NK-92 treated with Interleukin-12 subunit alpha and Interleukin-12 subunit beta, amount 100 ng/mL, for 24 hours (cell line): ENCODE measurements around the gene MRPL20.
A peak's percentile ranks its signal among the peaks of the same experiment; 100 is the strongest.
"Not testable (repeated sequence)": the region's sequence is repeated elsewhere in the genome, so short reads cannot be mapped to it uniquely, and the experiment has no call there.

ENCODE experiments used
- DNase-seq: peaks from one replicate; lab custom pipeline; 2025; lab: John Stamatoyannopoulos, UW

The MRPL20 gene

DNA sequence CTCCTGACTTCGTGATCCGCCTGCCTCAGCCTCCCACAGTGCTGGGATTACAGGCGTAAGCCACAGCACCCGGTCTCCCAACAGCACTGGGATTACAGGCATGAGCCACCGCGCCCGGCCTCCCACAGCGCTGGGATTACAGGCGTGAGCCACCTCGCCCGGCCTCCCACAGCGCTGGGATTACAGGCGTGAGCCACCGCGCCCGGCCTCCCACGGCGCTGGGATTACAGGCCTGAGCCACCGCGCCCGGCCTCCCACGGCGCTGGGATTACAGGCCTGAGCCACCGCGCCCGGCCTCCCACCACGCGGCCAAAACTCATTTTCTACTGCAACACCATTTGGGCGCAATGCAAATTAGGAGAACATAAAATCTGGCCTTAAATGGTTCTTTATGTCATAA lies 21.8 kb downstream of the MRPL20 start:
- DNase-seq = not testable (repeated sequence)

DNA sequence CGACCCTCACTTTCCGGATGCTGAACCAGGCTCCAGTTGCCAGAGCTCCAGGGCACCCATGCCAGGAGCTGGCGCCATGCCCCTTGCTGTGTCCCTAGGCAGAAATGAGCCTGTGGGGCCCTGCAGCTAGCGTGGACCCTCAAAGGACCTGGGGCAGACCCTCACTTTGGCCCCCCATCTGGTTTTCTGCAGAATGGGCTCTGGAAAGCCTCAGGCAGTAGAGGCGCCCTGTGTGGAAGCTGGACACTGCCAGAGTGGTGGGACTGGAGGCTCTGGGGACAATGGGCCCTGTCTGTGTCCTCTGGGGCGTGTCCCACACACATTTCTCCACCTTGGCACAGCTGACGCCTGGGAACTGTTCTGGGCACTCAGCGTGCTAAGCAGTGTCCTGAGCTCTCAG lies 25.8 kb downstream of the MRPL20 start:
- DNase-seq = no peak

DNA sequence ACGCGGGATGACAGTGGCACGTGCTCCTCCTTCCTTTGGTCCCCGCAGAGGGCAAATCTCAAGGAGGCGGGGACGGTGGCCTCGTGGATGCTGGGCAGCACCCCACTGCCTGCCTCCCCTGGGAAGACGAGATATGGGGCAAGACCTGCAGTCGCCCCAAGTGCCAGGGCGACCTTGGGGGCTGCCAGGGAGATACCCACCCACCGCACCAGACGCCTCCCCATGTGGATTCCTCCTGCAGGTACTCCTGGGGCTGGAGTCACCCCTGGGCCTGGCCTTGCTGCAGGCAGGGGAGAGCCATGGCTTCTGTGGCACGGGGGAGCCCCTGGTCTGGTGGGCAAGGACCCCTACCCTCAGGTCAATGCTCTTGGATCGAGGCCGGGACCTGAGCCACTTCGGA lies 26.2 kb downstream of the MRPL20 start:
- DNase-seq = no peak

DNA sequence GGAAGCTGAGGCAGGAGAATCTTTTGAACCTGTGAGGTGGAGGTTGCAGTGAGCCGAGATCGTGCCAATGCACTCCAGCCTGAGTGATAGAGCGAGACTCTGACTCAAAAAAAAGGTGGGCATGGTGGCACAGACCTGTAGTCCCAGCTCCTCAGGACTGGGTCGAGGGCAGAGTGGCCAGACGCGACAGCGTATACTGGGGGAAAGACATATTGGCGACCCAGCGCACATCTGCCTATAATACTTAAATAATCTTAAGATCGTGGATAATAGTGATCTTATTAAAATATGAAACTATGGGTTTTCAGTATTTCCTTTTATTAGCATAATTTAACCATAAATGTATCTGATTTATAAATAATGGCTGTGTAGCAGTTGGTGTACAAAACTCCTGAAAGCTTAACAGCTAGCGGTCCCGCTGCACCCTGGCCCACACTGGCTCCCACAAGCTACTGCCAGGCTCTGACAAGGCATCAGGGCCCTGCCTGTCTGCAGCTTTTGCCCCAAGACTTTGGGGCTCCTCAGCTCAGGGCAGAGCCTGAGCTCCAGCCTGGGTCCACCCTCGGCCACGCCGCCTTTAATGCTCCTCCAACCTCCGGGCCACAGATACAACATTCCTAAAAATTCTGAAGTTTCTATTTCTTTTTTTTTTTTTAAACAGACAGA lies 29.4 kb downstream of the MRPL20 start:
- no peak for DNase-seq

- no peak for DNase-seq
Measured at GRCh38 chr1:1376551-1377226, 30.4 kb downstream of the MRPL20 start.

GRCh38 chr1:1374929-1375662 lies 32.0 kb downstream of the MRPL20 start, which contains the start of gene AURKAIP1:
TSS of gene AURKAIP1 (minus strand) at chr1:1375207. CDS start at chr1:1374756, 451 bp downstream.
- peak; percentile 97 for DNase-seq

- DNase-seq = no peak
Measured at GRCh38 chr1:1374589-1374928, 32.5 kb downstream of the MRPL20 start.

DNA sequence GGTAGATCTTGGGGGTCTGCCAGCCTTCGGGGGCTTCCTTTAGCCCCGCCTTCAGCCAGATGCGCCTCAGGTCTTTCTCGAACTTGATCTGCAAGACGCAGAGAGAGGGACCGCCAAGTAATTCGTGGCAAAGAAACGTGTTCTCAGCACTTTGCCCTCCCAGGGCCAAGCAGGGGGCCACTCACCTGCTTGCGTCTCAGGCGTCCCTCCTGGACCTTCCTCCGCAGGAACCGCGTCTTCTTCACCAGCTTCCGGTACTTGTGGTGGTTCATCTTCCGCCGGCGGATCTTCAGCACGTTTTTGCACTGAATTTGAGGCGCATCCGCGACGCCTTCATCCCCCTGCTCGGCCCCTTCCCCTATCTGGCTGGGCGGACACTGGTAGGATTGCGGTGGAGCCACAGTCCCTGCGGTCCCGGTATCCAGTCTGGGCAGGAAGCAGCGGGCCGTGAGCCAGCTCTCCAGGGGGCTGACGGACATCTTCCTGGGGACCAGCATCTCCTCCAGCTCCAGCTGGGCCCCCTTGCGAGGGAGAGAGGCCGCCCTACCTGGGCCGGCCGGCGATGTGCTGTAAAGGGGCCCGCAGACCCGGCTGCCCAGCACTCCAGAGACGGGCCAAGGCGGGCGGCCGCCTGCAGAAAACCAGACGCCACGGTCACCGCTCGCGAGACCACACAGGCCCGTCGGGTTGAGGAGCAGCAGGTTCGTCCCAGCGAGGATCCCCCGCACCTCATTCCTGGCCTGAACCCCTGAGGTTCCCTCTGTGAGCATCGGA lies 33.1 kb downstream of the MRPL20 start:
- no peak for DNase-seq

GRCh38 chr1:1373051-1373814 lies 33.9 kb downstream of the MRPL20 start:
- no peak for DNase-seq

- DNase-seq = peak; percentile 58
Measured at GRCh38 chr1:1371746-1372711, 35.1 kb downstream of the MRPL20 start.

DNA sequence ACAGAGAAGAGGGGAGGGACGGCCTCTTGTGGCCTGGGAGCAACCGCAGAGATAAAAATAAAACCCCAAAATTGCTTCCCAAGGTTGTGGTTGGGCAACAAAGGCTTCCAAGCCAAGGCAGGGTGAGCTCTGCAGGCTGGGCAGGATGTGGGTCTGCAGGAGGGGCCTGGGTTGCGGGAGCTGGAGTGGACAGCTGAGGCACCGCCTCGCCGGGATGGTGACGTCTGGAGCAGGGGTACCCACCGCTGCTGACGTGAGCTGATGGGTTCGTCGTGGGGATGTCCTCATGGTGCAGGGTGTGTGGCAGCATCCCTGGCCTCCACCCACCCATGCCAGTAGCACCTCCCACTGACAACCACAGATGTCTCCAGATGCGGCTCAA lies 35.7 kb downstream of the MRPL20 start:
- no peak for DNase-seq

DNA sequence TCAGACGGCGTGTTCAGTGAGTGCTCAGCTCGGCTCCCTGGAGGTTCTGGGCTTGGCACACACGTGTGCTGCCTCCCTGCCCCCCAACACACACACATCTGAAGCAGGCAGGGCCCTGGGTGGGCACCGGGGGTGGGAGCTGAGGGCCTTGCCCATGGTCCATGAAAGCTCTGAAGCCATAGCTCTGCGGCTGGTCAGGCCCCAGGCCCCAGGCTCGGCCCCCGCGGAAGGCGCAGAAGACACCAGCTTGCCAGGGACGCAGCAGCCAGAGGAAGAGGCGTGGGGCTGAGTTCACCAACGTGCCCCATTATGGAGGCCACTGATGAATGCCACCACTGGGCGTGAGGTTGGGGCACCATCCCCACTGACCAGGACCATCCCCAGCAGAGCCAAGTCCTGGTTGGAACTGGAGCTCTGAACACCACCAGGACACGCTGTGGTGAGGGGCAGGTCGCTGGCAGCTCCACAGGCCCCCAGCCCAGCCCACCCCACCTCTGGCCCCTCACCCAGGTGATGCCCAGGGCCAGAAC lies 36.3 kb downstream of the MRPL20 start:
- no peak for DNase-seq

GRCh38 chr1:1370094-1370493 lies 37.0 kb downstream of the MRPL20 start:
- DNase-seq = not testable (repeated sequence)

GRCh38 chr1:1367315-1367714 lies 39.8 kb downstream of the MRPL20 start:
- no peak for DNase-seq

- no peak for DNase-seq
Measured at GRCh38 chr1:1366699-1367066, 40.4 kb downstream of the MRPL20 start.

GRCh38 chr1:1365875-1366698 lies 41.0 kb downstream of the MRPL20 start:
- no peak for DNase-seq

DNA sequence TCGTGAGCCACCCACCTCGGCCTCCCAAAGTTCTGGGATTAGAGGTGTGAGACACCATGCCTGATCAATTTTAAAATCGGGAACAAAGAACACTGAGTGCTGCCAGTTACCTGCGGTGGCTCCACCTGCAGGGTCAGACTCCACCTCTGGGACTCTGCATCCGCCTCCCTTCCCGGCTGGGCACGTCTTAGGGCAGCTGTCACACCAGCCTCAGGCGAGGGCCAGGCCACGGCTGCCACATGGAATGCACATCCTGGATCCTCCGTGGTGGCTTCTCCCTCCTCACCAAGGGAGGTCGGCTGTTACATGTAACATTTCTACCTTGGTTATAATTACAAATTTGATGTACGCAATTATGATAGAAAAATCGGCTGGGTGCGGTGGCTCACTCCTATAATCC lies 42.8 kb downstream of the MRPL20 start:
- no peak for DNase-seq

GRCh38 chr1:1361982-1362423 lies 45.1 kb downstream of the MRPL20 start:
- no peak for DNase-seq

DNA sequence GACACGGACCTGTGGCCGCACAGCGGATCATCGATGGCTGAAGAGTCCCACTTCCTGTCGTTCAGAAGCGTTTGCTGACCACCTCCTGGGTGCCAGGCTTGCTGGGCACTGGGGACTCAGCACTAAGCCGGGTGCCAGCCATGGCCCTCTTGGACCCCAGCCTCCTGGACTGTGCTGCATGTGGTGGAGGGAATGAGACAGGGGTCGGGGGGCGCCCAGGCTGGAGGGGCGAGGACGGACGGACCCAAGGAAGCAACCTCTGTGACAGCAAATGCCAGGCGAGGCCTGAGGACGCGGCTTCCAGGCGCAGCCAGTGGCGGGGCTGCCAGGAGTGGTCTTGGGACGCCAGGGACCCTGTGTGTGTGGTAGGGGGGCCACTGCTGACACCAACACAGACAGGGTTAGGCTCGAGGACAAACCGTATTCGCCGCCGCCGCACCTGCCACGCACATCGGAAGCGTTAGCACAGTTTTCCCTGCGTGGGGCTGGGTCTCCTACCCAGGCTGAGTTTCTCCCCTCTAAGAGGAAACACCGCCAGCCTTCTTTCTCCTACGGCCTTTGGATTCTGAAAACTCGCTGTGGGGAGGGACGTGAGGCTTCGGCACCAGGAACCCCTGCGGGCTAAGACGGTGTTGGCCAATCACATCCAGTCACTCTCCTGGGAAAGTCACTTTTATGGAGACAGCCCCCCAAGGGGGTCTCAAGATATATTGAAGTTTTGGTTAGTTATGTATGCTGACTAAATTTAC lies 45.7 kb downstream of the MRPL20 start:
- no peak for DNase-seq
